GM10248 (cell line): ENCODE measurements around the gene CD48.
A peak's percentile ranks its signal among the peaks of the same experiment; 100 is the strongest.

Source experiments
- CTCF ChIA-PET: fragments of 300-600 bp; sonication (Branson Sonifier 250); formaldehyde crosslinking; extraction: SDS; loops from one replicate; lab custom pipeline; 2021; ENCODE audit warnings: antibody characterized with exemption; lab: Yijun Ruan, JAX
- POLR2A ChIA-PET: fragments of 350-650 bp; sonication (Branson Sonifier 250); formaldehyde crosslinking; extraction: SDS; loops from one replicate; lab custom pipeline; 2020; ENCODE audit warnings: antibody characterized with exemption; lab: Yijun Ruan, JAX
- DNase-seq: peaks from one replicate; pipeline ENCODE4 v3.0.0; 2012; ENCODE audit errors: extremely low spot score
- TF ChIP-seq, protein P1 (sequence below): IDR thresholded peaks from 2 replicates; pipeline ENCODE4 v1.5.1; 2012; ENCODE audit warnings: mild to moderate bottlenecking, low read depth; ENCODE audit errors: extremely low read depth, missing control alignments, control extremely low read depth

The CD48 gene

DNA sequence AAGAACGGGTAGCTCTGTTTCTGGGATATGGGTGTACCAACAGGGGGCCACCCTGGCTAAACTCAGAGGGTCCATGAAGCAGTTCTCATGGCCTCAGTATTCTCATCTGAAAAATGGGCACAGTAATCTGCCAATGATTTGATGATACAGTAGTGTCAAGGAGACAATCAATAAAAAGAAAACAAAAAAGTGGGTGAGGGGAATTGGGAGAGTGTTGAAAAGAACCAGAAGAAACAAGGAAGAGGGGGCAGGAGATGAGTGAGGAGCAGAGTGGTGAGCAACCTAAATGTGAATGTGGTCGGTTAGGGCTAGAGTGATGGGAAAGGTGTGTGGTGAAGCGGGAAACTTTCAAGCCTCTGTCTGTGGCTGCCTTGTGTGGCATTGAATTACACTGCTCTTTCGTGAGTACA is 29.5 kb upstream of the CD48 start:
- POLR2A ChIA-PET: interaction anchor here (0.8 to 1.5 kb wide), 4 partner anchors 15 to 35 kb away, joined by 3 to 4 read pairs (median 4); partner anchors contain the start of gene CD48
- no peak for DNase-seq
- CTCF ChIA-PET: interaction anchor here (0.9 to 8.2 kb wide), 11 partner anchors 8 to 121 kb away, joined by 3 to 67 read pairs (median 4); no protein-coding TSS in a partner anchor
- TF ChIP-seq, protein P1, sequence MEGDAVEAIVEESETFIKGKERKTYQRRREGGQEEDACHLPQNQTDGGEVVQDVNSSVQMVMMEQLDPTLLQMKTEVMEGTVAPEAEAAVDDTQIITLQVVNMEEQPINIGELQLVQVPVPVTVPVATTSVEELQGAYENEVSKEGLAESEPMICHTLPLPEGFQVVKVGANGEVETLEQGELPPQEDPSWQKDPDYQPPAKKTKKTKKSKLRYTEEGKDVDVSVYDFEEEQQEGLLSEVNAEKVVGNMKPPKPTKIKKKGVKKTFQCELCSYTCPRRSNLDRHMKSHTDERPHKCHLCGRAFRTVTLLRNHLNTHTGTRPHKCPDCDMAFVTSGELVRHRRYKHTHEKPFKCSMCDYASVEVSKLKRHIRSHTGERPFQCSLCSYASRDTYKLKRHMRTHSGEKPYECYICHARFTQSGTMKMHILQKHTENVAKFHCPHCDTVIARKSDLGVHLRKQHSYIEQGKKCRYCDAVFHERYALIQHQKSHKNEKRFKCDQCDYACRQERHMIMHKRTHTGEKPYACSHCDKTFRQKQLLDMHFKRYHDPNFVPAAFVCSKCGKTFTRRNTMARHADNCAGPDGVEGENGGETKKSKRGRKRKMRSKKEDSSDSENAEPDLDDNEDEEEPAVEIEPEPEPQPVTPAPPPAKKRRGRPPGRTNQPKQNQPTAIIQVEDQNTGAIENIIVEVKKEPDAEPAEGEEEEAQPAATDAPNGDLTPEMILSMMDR: no peak

DNA sequence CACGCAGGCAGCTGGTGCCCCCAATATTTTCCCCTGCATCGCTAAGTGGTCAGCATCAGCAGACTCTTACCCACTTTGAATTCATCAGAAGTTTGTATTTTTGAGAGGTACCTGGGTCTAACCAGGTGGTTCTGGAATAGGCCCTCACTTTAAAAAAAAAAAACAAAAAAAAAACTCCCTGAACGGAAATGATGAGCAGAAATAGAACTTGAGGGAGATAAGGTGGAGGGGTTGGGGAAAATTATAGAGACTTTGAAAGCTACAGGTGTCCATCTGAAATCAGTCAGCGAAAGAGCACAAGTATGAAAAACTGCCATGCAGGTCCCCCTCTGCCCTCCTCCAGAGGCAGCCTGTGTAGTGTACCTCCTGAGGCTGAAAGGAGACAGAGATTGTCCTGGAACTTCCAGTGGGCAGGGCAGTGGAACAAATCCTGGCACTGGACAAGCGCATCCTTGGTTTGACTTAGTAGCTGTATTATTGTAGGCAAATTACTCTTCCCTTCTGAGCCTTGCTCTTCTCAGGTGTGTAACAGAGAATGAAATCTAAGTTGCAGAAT is 28.6 kb upstream of the CD48 start:
- ChIA-PET CTCF (interaction anchor here (1.1 to 8.2 kb wide), 9 partner anchors 9 to 120 kb away, joined by 3 to 67 read pairs (median 5); no protein-coding TSS in a partner anchor), POLR2A (interaction anchor here (0.8 to 1.7 kb wide), 7 partner anchors 8 to 36 kb away, joined by 3 to 5 read pairs (median 4); partner anchors contain the start of gene CD48)
- DNase-seq: no peak
- TF ChIP-seq, protein P1: no peak

DNA sequence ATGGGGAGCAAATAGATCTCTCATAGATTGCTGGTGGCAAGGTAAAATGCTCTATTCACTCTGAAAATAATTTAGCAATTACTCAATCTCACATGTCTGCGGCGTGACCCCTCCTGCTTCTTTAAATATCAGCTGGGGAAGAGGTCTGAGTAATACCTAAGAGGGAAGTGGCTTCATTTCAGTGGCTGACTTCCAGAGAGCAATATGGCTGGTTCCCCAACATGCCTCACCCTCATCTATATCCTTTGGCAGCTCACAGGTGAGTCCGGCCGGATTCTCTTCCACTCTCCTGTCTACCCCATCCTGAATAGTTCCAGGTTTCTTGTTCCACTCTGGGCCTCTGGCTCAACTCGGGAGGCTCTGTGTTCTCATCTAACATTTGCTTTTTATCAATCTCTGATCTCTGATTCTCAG is 27.5 kb upstream of the CD48 start, which contains the start of gene SLAMF7:
Gene SLAMF7 (plus strand): TSS at position 150 of the 414 bp plus-strand sequence. CDS start 55 bp downstream, at position 205.
- POLR2A ChIA-PET: interaction anchor here (0.5 to 1.7 kb wide), 6 partner anchors 9 to 228 kb away, joined by 3 to 5 read pairs (median 4); no protein-coding TSS in a partner anchor
- CTCF ChIA-PET: interaction anchor here (0.8 to 8.2 kb wide), 12 partner anchors 10 to 215 kb away, joined by 3 to 67 read pairs (median 4); partner anchors contain the start of gene CD48
- TF ChIP-seq, protein P1: no peak
- peak; percentile 52 for DNase-seq

DNA sequence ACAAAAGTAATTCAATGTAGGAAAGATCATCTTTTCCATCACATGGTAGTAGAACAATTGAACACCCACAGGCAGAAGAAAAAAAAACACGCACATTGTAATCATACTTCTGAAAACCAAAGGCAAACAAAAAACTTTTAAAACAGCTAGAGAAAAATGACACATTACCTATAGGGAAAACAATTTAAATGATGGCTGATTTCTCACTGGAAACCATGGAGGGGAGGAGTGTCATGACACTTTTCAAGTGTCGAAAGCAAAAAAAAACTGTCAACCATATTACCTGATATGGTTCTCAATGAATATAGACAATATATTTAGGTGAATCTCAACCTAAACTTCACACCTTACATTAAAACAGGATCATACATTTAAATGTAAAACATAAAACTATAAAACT is 26.6 kb upstream of the CD48 start:
- TF ChIP-seq, protein P1: no peak
- no peak for DNase-seq
- POLR2A ChIA-PET: interaction anchor here (1.4 to 1.7 kb wide), 2 partner anchors 13 to 30 kb away, joined by 4 to 5 read pairs; no protein-coding TSS in a partner anchor
- CTCF ChIA-PET: interaction anchor here (0.8 to 8.2 kb wide), 9 partner anchors 8 to 216 kb away, joined by 3 to 67 read pairs (median 6); no protein-coding TSS in a partner anchor

DNA sequence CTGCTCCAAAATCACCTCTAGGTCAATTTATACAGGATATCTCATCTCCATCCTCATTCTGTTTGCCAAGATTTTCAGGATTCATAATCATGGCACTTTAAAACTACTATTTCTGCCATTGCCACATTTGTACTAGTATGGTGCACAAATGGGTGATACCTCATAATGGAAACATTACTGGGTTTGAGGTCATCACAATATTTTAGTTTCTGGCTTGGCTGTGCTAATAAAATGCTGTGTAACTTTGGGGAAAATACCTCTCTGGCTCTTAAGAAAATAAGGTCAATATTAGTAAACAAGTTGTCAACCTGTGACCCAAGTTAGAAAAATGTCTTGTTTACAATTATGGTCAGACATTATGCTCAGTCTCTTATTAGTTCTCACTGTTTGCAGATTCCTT is 22.7 kb upstream of the CD48 start:
- ChIA-PET CTCF (interaction anchor here (1.1 to 2.3 kb wide), 2 partner anchors 27 to 45 kb away, joined by 4 to 6 read pairs; no protein-coding TSS in a partner anchor), POLR2A (no interaction called here)
- no peak for DNase-seq
- TF ChIP-seq, protein P1: no peak

DNA sequence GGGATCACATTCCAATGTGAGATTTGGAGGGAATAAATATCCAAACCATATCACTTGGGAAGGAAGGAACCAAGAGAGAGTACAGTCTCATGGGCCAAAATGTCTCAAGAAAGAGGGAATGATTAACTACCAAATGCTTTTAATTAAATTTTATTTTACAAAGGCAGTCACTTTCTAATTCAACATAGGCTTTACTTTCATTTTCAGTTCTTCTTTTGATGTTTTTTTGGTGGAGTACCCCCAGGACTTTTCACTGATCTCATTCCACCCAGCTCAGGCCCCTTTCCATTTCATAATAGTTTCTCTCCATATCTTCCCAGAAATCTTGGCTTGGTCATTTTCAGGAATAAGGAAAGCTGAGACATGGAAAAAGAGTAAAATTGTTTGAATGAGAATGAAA is 22.3 kb upstream of the CD48 start:
- ChIA-PET POLR2A (no interaction called here), CTCF (interaction anchor here (1.1 to 2.3 kb wide), 4 partner anchors 26 to 53 kb away, joined by 3 to 6 read pairs (median 4); no protein-coding TSS in a partner anchor)
- TF ChIP-seq, protein P1: no peak
- DNase-seq: no peak
